Adipocyte (in vitro differentiated cells): ENCODE data around the gene TMEM144.
A peak's percentile ranks its signal among the peaks of the same experiment; 100 is the strongest.
"Not testable (repeated sequence)": the region's sequence is repeated elsewhere in the genome, so short reads cannot be mapped to it uniquely, and the experiment has no call there.

ENCODE experiments used
- DNase-seq: peaks from one replicate; pipeline ENCODE4 v3.0.0-alpha.2; 2015; ENCODE audit warnings: low read depth
- H3K27me3 ChIP-seq: replicated peaks from 2 replicates; pipeline ENCODE4 v1.7.0; 2013; ENCODE audit warnings: mild to moderate bottlenecking, low read length, moderate library complexity; ENCODE audit not compliant: control insufficient read depth, insufficient read depth
- H3K36me3 ChIP-seq: 2 replicates; pipeline ENCODE4 v1.7.0; 2013; ENCODE audit warnings: low read length, mild to moderate bottlenecking, moderate library complexity; ENCODE audit not compliant: control insufficient read depth, insufficient read depth, severe bottlenecking
- H3K4me1 ChIP-seq: 2 replicates; pipeline ENCODE4 v1.7.0; 2013; ENCODE audit warnings: mild to moderate bottlenecking, low read length, moderate library complexity; ENCODE audit not compliant: control insufficient read depth, insufficient read depth
- H3K4me3 ChIP-seq: 2 replicates; pipeline ENCODE4 v1.7.0; 2013; ENCODE audit warnings: mild to moderate bottlenecking, low read length, moderate library complexity
- H3K9ac ChIP-seq: 2 replicates; pipeline ENCODE4 v1.7.0; 2013; ENCODE audit warnings: mild to moderate bottlenecking, low read length, moderate library complexity
- H3K9me3 ChIP-seq: 2 replicates; pipeline ENCODE4 v1.7.0; 2013; ENCODE audit warnings: mild to moderate bottlenecking, low read length, moderate library complexity; ENCODE audit not compliant: control insufficient read depth

Gene TMEM144

DNA sequence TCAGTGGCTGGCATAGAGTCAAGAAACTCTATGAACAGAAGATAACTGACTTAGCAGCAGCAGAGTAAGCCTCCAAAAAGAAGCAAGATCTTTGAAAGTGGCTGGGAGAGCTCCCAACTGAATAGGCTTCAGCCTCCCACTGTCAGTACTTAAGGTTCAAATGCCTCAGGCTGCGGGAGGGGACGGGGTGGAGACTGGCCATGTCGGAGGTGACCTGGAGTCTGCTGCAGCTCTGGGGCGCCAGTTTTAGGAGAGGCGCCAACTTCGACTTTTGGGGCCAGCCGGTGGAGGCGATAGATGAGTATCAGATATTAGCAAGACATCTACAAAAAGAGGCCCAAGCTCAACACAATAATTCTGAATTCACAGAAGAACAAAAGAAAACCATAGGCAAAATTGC, 67.3 kb downstream of the TMEM144 start:
- H3K36me3 ChIP-seq, result no peaks in the 10 kb centered on the region
- DNase-seq, result no peak
- H3K9me3 ChIP-seq, result no peaks in the 10 kb centered on the region
- no peak overlapping the region for H3K4me3 ChIP-seq
- peaks cover 19% of the 10 kb centered on the region for H3K4me1 ChIP-seq
- no peak overlapping the region for H3K9ac ChIP-seq
- no peaks in the 10 kb centered on the region for H3K27me3 ChIP-seq

DNA sequence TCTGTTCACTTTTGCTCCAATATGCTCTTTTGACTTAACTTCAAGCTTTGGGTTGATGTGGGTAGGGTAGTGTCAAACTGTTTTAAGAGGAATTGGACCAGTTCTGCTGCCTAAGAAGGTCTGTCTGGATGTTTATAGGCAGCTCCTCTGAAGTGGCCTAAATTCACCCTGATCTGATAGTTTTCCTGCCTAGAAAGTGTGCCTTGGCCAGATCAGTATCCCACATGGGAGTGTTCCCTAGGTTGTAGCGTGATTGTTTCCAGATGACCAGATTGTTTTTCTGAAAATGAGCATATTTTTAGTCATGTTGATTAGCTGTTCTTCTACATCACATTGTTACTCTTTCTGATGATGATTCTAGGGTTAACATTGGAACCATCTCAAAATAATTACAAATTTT, 68.8 kb downstream of the TMEM144 start:
- H3K4me1 ChIP-seq, result peaks cover 19% of the 10 kb centered on the region
- not testable (repeated sequence) for H3K9ac ChIP-seq, H3K27me3 ChIP-seq, H3K4me3 ChIP-seq, H3K36me3 ChIP-seq, H3K9me3 ChIP-seq
- peak; percentile 19 for DNase-seq

DNA sequence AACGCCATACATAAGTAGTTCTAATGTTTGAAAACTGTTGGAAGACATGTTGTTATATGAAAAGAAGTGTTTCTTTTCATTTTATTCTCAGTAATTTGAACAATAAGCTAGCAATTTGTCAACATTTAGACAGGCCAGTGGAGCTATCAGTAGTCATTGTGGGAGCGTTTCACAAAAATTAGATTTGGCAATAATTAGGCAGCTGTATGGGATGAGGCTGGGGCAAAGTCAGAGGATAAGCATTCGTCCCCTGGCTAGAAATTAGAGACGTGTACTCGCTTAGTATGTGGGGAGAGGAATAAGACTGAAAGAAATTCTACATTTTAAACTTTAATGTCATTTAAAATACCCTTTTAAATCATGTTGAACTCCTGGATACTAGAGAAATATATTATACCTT, 70.6 kb downstream of the TMEM144 start:
- Histone ChIP-seq H3K9me3 (no peaks in the 10 kb centered on the region), H3K4me3 (no peak overlapping the region), H3K4me1 (peaks cover 19% of the 10 kb centered on the region), H3K27me3 (no peaks in the 10 kb centered on the region), H3K36me3 (no peaks in the 10 kb centered on the region), H3K9ac (no peak overlapping the region)
- DNase-seq, result no peak

DNA sequence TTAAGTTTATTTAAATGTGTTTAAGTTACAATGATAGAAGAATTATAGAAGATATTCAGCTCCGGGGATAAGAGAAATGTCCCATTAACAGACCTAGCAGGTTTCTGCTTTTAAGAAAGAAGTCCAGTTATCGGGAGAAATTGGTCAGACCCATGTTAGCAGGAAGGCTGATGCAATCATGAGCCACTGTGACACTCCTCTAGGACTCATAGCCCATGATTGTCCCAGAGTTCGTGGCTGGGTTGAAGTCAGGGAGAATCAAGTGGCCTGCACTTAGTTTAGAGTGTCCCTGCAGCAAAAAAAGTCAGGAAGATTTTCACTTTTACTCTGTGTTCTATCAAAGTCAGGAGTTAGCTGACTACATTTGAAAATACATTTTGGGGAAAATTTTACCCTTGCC, 72.0 kb downstream of the TMEM144 start:
- peak; percentile 34 for DNase-seq
- no peak overlapping the region for H3K9ac ChIP-seq
- peaks cover 27% of the 10 kb centered on the region for H3K4me1 ChIP-seq
- H3K9me3 ChIP-seq, result no peaks in the 10 kb centered on the region
- no peak overlapping the region for H3K4me3 ChIP-seq
- no peaks in the 10 kb centered on the region for H3K36me3 ChIP-seq
- H3K27me3 ChIP-seq, result no peaks in the 10 kb centered on the region

DNA sequence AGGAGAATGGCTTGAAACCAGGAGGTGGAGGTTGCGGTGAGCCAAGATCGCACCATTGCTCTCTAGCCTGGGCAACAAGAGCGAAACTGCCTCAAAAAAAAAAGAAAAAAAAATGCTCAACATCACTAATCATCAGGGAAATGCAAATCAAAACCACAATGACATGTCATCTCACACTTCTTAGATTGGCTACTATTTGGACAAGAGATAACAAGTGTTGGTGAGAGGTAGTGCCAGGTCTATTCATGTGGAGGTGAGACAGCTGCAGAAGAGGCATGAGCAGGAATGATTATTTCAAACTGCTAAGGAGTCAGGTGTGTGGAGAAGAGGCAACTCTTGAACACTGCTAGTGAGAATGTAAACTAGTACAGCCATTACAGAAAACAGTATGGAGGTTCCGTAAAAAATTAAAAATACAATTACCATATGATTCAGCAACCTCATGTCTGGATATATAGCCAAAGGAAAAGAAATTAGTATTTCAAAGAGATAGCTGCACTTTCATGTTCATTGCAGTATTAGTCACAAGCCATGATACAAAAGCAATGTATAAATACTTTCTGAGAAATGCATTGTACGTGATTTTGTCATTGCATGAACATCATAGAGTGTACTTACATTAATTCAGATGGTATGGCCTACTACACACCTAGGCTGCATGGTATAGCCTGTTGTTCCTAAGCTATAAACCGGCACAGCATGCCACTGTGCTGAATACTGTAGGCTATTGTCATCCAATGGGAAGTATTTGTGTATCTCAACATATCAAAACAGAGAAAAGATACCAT, 75.3 kb downstream of the TMEM144 start:
- H3K9me3 ChIP-seq, result no peaks in the 10 kb centered on the region
- no peak overlapping the region for H3K4me3 ChIP-seq
- H3K27me3 ChIP-seq, result no peaks in the 10 kb centered on the region
- H3K4me1 ChIP-seq, result peaks cover 13% of the 10 kb centered on the region
- H3K36me3 ChIP-seq, result no peaks in the 10 kb centered on the region
- DNase-seq, result no peak
- H3K9ac ChIP-seq, result no peak overlapping the region

DNA sequence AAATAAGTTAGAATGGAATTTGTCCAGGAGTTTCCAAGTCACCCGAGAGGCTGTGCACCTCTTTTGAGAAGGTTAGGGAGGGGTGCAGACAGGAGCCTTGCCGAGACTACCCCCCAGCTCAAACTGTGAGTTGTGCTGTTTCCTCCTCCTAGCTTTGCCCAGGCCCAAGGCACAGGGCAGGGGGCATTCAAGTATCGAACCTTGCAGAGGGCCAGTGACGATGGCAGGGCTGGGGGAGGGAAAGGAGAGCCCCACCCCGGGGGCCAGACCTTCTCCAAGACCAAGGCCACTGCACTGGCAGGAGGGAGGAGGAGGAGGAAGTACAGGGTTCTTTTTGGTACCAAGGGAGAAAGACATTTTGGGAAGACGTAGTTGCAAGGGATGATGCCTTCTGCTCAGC, 80.6 kb downstream of the TMEM144 start:
- H3K4me1 ChIP-seq, result peaks cover 8% of the 10 kb centered on the region
- H3K36me3 ChIP-seq, result no peaks in the 10 kb centered on the region
- no peak for DNase-seq
- H3K27me3 ChIP-seq, result no peaks in the 10 kb centered on the region
- no peak overlapping the region for H3K4me3 ChIP-seq
- H3K9ac ChIP-seq, result no peak overlapping the region
- H3K9me3 ChIP-seq, result peaks cover 19% of the 10 kb centered on the region

DNA sequence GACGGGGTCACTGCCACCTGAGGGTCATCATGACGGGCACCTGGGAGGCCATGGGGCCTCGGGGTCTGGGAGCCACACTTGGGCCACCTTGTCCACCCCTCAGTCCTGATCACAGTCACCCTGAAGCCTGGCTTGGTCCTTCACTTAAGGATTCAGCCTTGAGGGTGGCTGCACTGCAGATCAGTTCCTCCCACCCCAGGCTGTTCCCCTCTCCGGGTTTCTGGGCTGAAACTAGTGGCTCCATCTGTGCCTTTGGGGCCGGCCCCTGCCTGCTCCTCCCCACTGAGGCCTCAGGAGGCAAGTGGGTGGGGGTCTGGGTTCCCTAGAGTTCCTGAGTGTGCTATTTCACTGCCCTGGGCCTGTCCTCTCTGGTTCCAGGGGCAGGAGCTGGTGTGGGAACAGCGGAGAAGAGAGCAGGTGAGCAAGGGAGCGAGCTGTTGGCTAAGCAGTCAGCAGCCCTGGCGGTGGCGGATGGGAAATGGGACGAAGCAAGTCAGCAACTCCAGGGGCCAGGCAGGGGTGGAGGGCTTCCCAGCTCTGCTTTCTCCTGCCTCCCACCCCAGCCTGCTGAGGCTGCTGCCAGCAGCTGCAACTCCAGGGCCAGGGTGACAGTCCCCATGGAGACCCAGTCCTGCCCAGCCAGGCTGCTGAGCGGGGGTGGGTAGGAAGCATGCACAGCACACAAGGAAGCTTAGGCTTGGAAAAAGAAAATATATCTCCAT, 81.2 kb downstream of the TMEM144 start:
- DNase-seq, result no peak
- Histone ChIP-seq H3K9ac (no peak overlapping the region), H3K36me3 (no peaks in the 10 kb centered on the region), H3K4me3 (no peak overlapping the region), H3K9me3 (peaks cover 19% of the 10 kb centered on the region), H3K4me1 (peaks cover 6% of the 10 kb centered on the region), H3K27me3 (no peaks in the 10 kb centered on the region)

DNA sequence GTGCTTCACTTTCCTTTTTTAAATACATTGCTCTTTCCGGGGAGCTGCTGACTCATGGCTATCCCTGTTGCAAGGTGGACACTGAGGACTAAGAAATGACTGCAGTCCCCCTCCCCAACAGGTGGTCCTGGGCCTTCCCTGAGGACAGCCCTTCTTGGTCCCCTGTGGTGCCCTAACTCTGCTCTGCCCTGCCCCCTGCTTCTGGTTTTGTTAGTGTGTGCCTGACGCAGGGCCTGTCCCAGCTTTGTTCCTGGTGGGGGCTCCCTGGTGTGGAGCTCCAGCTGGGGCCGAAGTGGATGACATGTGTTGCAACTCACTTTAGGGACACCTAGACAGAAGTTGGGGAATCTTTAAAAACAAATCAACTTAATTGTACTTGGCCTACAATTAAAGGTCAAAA, 81.9 kb downstream of the TMEM144 start:
- Histone ChIP-seq H3K36me3 (no peaks in the 10 kb centered on the region), H3K4me1 (peaks cover under 1% of the 10 kb centered on the region), H3K27me3 (no peaks in the 10 kb centered on the region), H3K9ac (no peak overlapping the region), H3K9me3 (peaks cover 19% of the 10 kb centered on the region), H3K4me3 (no peak overlapping the region)
- DNase-seq, result no peak

DNA sequence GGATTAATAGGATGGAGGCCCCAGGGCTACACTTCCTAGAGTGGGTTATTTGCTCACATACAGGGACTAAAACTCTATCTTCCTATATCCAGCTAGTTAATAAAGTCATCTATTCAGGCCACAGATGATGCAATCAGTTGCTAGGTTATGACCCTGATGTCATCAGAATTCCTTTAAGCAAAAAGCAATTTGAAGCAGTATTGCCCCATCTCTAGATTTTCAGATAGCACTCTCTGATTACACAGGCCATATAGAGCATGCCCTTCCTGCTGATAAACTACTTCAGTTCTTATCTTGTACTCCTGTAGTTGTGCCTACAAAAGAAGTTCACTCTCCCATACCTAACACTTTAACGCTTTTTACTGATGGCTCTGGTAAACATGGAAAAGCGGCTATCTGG, 84.8 kb downstream of the TMEM144 start:
- Histone ChIP-seq H3K4me3 (peak overlapping the region; percentile 3), H3K9ac (no peak overlapping the region), H3K4me1 (no peaks in the 10 kb centered on the region), H3K9me3 (peaks cover 19% of the 10 kb centered on the region), H3K36me3 (no peaks in the 10 kb centered on the region), H3K27me3 (no peaks in the 10 kb centered on the region)
- DNase-seq, result no peak

DNA sequence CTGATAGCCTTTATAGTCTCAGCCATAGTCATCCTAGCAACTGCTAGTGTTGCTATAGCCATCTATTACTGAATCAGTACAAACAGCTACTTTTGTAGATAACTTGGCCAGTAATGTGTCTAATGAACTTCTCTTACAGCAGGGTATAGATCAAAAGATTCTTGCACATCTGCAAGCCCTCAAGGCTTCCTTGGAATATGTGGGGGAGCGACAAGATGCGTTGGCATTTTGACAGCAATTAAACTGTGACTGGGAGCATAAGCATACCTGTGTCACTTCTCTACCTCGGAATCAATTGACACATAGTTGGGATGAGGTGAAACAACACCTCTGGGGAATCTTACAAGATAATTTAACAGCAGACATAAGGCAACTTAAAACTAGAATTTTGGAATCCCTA, 87.6 kb downstream of the TMEM144 start:
- H3K4me3 ChIP-seq, result no peak overlapping the region
- no peaks in the 10 kb centered on the region for H3K27me3 ChIP-seq
- H3K9ac ChIP-seq, result no peak overlapping the region
- H3K4me1 ChIP-seq, result peaks cover 11% of the 10 kb centered on the region
- DNase-seq, result no peak
- H3K36me3 ChIP-seq, result no peaks in the 10 kb centered on the region
- H3K9me3 ChIP-seq, result peaks cover 19% of the 10 kb centered on the region

DNA sequence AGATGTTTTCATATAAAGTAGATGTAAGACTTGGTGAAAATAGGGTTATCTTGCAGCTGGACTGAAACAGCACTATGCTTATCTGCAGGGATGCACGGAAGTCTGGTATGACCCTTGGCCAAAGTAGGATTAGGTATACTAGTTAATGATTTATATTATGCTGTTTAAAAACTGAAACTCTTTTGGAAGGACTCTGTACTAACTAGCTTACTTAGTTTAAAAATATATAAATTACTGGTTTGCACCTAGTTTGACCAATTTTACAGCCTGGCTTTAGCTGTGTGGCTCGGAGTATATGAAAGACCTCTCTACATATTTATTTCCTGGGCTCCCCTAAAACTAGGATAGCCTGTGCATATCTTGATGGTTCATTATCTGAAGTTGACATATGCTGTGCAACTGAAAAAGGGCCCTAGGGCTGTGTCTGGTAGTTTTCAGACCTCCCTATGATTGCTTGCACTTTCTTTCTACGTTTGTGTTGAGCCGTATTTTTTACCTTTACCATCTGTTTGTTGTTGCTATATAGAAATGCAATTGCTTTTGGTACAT, 89.2 kb downstream of the TMEM144 start:
- no peak overlapping the region for H3K9ac ChIP-seq
- H3K36me3 ChIP-seq, result no peaks in the 10 kb centered on the region
- H3K9me3 ChIP-seq, result peaks cover 10% of the 10 kb centered on the region
- no peak overlapping the region for H3K4me3 ChIP-seq
- H3K4me1 ChIP-seq, result peaks cover 13% of the 10 kb centered on the region
- no peak for DNase-seq
- no peaks in the 10 kb centered on the region for H3K27me3 ChIP-seq
